ENCODE measurements around the gene KRT3. TPM values are rescaled to one million over a fixed set of nuclear protein-coding genes. Genes with fewer than 3 reads are reported as not detected.

The KRT3 gene
- total RNA-seq, 1 experiment from 2014 or later: not detected

DNA sequence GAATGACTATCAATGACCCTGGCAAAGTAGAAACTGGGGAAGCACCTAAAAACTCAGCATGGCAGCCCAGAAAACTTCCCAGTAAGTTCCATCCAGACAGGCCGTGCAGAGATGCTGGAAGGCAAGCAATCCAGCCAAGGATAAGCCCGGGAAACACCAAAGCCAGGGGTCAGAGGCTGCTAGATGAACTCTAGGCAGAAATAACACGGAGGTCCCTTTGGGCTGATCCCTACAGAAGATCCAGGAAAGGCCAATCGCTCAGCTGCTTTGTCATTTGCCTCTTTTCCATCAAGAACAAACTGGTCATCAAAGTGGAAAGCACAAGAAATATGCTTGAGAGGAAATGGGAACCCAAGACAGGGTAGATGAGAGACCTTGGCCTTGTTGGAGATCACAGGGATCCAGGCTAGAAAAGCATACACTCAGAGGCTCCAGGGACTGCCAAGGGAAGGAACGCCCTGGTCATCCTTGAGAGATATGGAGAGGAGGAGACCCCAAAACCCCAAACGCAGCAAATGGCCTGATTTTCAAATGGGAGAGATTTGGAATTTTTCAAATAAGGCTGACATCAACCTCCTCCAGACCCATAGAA, 31.7 kb upstream of the KRT3 start:
- intact Hi-C loops (cut with micrococcal nuclease): no loop called here
- no peaks in the 10 kb centered on the region for H4K20me1 ChIP-seq (ENCODE audit: insufficient read depth)
- RAD21 ChIA-PET (ENCODE audit: low non-redundant PET in 1 of 2, low total read pairs in 2 of 2, uncharacterized antibody in 2 of 2, unreplicated experiment in 2 of 2): no interaction called here

More for the DNA sequence above, 31.7 kb upstream of the KRT3 start:
- no peak for ATAC-seq
- Histone ChIP-seq H3K9me2 (ENCODE audit: insufficient read depth) (no peaks in the 10 kb centered on the region), H3K79me2 (ENCODE audit: insufficient read depth, low read length) (no peaks in the 10 kb centered on the region), H3K4me1 (ENCODE audit: control insufficient read depth in 1 of 2, insufficient read depth in 2 of 2, low read length in 2 of 2) (peaks cover 0 to under 1% of the 10 kb centered on the region in 2 experiments; a peak in 1 of 4 replicates), H3K27ac (ENCODE audit: low read depth, low read length) (no peak overlapping the region), H3K36me3 (ENCODE audit: control insufficient read depth in 1 of 2, insufficient read depth in 2 of 2, low read length in 2 of 2) (no peaks in the 10 kb centered on the region), H3K9me3 (ENCODE audit: control insufficient read depth in 1 of 2, insufficient read depth in 1 of 2, low read depth in 1 of 2, low read length in 2 of 2) (no peaks in the 10 kb centered on the region), H3K4me3 (replicated peaks in 1 of 2; ENCODE audit: low read depth in 1 of 2, low read length in 2 of 2) (no peak overlapping the region), H3K27me3 (ENCODE audit: insufficient read depth, low read length) (no peaks in the 10 kb centered on the region), H3K9ac (ENCODE audit: low read length) (no peak overlapping the region), H2AFZ (ENCODE audit: low read depth, low read length, poor library complexity, severe bottlenecking) (no peak overlapping the region), H3K4me2 (ENCODE audit: low read length) (no peak overlapping the region)
- POLR2A ChIA-PET: no interaction called here
- no peak for TF ChIP-seq SRF (IDR thresholded peaks at IDR 0.05; ENCODE audit: low read depth)
- TF ChIP-seq RAD21 (IDR thresholded peaks at IDR 0.05; ENCODE audit: low read depth): no peak
- TF ChIP-seq ZFX (IDR thresholded peaks at IDR 0.05): no peak
- TF ChIP-seq ZBTB33 (IDR thresholded peaks at IDR 0.05; ENCODE audit: extremely low read depth, insufficient replicate concordance, low read length): no peak
- TF ChIP-seq FOSL1 (IDR thresholded peaks at IDR 0.05; ENCODE audit: low read depth): no peak
- TF ChIP-seq EGR1 (IDR thresholded peaks at IDR 0.05; ENCODE audit: low read depth): no peak
- DNase-seq (ENCODE audit: low read depth, low spot score): no peak
- no TSS peak for BruUV-seq (replicated peaks)
- CTCF ChIA-PET: no interaction called here

Measured in HCT116 (cell line).